Uterus (tissue), 2 donors: ENCODE results near the gene BIRC5.

Source experiments
- CTCF ChIP-seq, 4 experiments: fragments of 200-600 bp in 2 of 4; fragments of 450-650 bp in 2 of 4; sonication (generic) in 2 of 4; IDR thresholded peaks; one replicate each; pipeline ENCODE4 v1.5.1; 2016 to 2019; ENCODE audit warnings: antibody characterized with exemption in 4 of 4, mild to moderate bottlenecking in 2 of 4, moderate library complexity in 1 of 4
- POLR2A ChIP-seq, 2 donors: fragments of 450-650 bp; IDR thresholded peaks; one replicate each; pipeline ENCODE4 v1.6.1; 2016; ENCODE audit warnings: antibody characterized with exemption in 2 of 2, mild to moderate bottlenecking in 1 of 2, moderate library complexity in 1 of 2

- TF ChIP-seq CTCF (IDR thresholded peaks at IDR 0.05) = no peak
- TF ChIP-seq POLR2A (IDR thresholded peaks at IDR 0.05) = no peak
Measured at GRCh38 chr17:78269955-78270381, 55.9 kb downstream of the BIRC5 start.
